HepG2 (cell line): Measurements from ENCODE around the gene B4GALT1. TPM values are rescaled to one million over a fixed set of nuclear protein-coding genes. Genes with fewer than 3 reads are reported as not detected.

Experiments
- EED ChIP-seq: sonication (generic); formaldehyde crosslinking; IDR thresholded peaks from 2 replicates; pipeline ENCODE4 v1.5.0; 2020; ENCODE audit warnings: mild to moderate bottlenecking, missing genetic modification reagents
- ELF1 ChIP-seq: sonication (generic); formaldehyde crosslinking; IDR thresholded peaks from 2 replicates; pipeline ENCODE4 v1.4.0; 2020; ENCODE audit warnings: missing genetic modification reagents
- HNRNPLL ChIP-seq: fragments of 200-400 bp; formaldehyde crosslinking; IDR thresholded peaks from 2 replicates; pipeline ENCODE4 v1.6.1; 2017; ENCODE audit warnings: mild to moderate bottlenecking, low read depth, low read length; ENCODE audit not compliant: poor library complexity, severe bottlenecking
- IKZF4 ChIP-seq: sonication (generic); formaldehyde crosslinking; IDR thresholded peaks from 2 replicates; pipeline ENCODE4 v1.5.1; 2020; ENCODE audit warnings: borderline replicate concordance, mild to moderate bottlenecking, low read depth, missing genetic modification reagents; ENCODE audit errors: not compliant biosample characterization
- ZC3H13 ChIP-seq: sonication (generic); formaldehyde crosslinking; IDR thresholded peaks from 2 replicates; pipeline ENCODE4 v1.8.1; 2023; ENCODE audit warnings: mild to moderate bottlenecking, missing genetic modification reagents, moderate library complexity
- ZNF10 ChIP-seq: sonication (generic); formaldehyde crosslinking; IDR thresholded peaks from 2 replicates; pipeline ENCODE4 v1.4.0; 2020; ENCODE audit warnings: mild to moderate bottlenecking, low read depth, missing genetic modification reagents, borderline replicate concordance
- ZNF205 ChIP-seq: IDR thresholded peaks from 2 replicates; pipeline ENCODE4 v1.6.1; 2018; ENCODE audit warnings: missing biosample characterization, missing genetic modification reagents
- ZNF225 ChIP-seq: sonication (generic); formaldehyde crosslinking; IDR thresholded peaks from 2 replicates; pipeline ENCODE4 v1.4.0; 2020; ENCODE audit warnings: mild to moderate bottlenecking, missing genetic modification reagents
- ZNF234 ChIP-seq: sonication (generic); formaldehyde crosslinking; conservative IDR thresholded peaks from 2 replicates; pipeline ENCODE4 v1.5.1; 2020; ENCODE audit warnings: mild to moderate bottlenecking, missing genetic modification reagents
- ZNF543 ChIP-seq: sonication (generic); formaldehyde crosslinking; IDR thresholded peaks from 2 replicates; pipeline ENCODE4 v1.4.0; 2020; ENCODE audit warnings: mild to moderate bottlenecking, missing genetic modification reagents
- ZNF556 ChIP-seq: sonication (generic); formaldehyde crosslinking; IDR thresholded peaks from 2 replicates; pipeline ENCODE4 v1.4.0; 2020; ENCODE audit warnings: mild to moderate bottlenecking, missing genetic modification reagents, borderline replicate concordance
- ZNF558 ChIP-seq: sonication (generic); formaldehyde crosslinking; IDR thresholded peaks from 2 replicates; pipeline ENCODE4 v1.9.0; 2022; ENCODE audit warnings: mild to moderate bottlenecking, missing genetic modification reagents, borderline replicate concordance
- ZNF572 ChIP-seq: sonication (generic); formaldehyde crosslinking; IDR thresholded peaks from 2 replicates; pipeline ENCODE4 v1.5.1; 2020; ENCODE audit warnings: mild to moderate bottlenecking, missing genetic modification reagents
- ZNF614 ChIP-seq: IDR thresholded peaks from 2 replicates; pipeline ENCODE4 v1.6.1; 2018; ENCODE audit warnings: missing biosample characterization, missing genetic modification reagents, inconsistent platforms, borderline replicate concordance
- polyA plus RNA-seq, 8 experiments: library from polyadenylated mRNA; depleted of rRNA in 3 of 8; stranded (reverse) in 7 of 8; unstranded in 1 of 8; fragments of >200 nt; fragmentation: Illumina TruSeq in 4 of 8; extraction: Trizol in 4 of 8; gene quantifications; 2 replicates each; pipeline versions ENCODE4 v1.2.1 to v1.2.3, GENCODE V29; 2011 to 2016; ENCODE audit warnings: low read depth in 4 of 8, missing spikeins in 1 of 8, mixed read lengths in 1 of 8; ENCODE audit not compliant: insufficient read depth in 1 of 8
- total RNA-seq, 5 experiments: library from RNA; depleted of rRNA; stranded (reverse); fragments of >200 nt; fragmentation: Illumina TruSeq; extraction: Trizol; gene quantifications; 2 replicates each; pipeline ENCODE4 v1.2.3, GENCODE V29; 2016; ENCODE audit warnings: low read depth in 1 of 5
- TF ChIP-seq, protein P1 (sequence below): sonication (generic); formaldehyde crosslinking; IDR thresholded peaks from 2 replicates; pipeline ENCODE4 v1.4.0; 2020; ENCODE audit warnings: mild to moderate bottlenecking, low read depth, missing genetic modification reagents
- TF ChIP-seq, protein P2 (sequence below): sonication (generic); formaldehyde crosslinking; IDR thresholded peaks from 2 replicates; pipeline ENCODE4 v1.4.0; 2020; ENCODE audit warnings: missing genetic modification reagents, borderline replicate concordance
- TF ChIP-seq, protein P3 (sequence below): sonication (generic); formaldehyde crosslinking; conservative IDR thresholded peaks from 2 replicates; pipeline ENCODE4 v1.4.0; 2020; ENCODE audit warnings: missing genetic modification reagents
- TF ChIP-seq, protein P4 (sequence below): sonication (generic); formaldehyde crosslinking; IDR thresholded peaks from 2 replicates; pipeline ENCODE4 v1.4.0; 2020; ENCODE audit warnings: low read depth, mild to moderate bottlenecking, missing genetic modification reagents
- TF ChIP-seq, protein P5 (sequence below): sonication (generic); formaldehyde crosslinking; IDR thresholded peaks from 2 replicates; pipeline ENCODE4 v1.4.0; 2020; ENCODE audit warnings: missing genetic modification reagents

B4GALT1 gene
- total and polyA plus RNA-seq, 2 of the 13 experiments (the other 11 are each of a cell fraction or from before 2014, with no cell fraction given): 15.7 to 33.5 TPM

DNA sequence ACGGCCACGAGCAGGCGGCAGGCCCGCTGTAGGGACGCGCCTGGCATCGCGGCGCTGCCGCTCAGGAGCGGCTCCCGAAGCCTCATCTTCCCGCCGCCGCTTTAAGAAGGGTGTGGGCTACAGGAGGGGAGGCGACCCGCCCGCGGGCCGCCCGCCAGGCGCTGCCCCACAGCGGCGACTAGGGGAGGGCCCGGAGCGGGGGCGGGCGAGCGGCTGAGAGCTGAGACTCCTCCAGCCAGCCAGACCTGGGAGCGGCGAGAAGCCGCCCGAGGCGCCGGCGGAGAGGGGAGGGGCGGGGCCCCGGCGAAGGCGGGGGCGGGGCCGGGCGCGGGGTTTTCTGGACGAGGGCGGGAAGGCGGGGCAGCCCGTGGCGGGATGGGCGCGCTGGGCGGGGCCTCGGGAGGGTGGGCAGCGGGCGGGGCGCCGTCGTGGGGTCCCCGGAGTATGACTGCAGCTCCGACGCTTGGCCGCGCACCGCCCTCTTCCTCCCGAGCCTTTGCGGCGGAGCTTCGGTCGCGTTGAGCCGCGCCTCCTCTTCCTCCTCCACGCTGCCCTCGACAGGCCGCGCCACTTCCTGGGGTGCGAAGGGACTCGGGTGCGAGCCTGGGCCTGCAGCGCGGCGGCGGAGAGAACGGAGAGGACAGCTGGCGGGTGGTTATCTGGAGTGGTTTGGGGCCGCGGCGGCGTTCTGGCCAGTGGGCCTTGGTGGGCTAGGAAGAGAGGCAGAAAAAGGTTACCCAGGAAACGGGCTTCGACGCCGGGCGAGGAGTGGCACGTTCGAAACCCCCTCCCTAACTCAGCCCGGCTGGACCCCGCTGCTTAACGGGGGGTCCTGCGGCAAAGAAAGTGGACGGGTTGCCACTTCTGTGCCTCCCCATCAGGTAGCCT, at the start of gene B4GALT1 (continued):
- TF ChIP-seq ZNF543 (CRISPR knock-in tag) (peak; percentile 19; the same call in 1 of the 2 replicates), ELF1 (CRISPR knock-in tag) (peak; percentile 75), ZNF234 (CRISPR knock-in tag) (peak; percentile 58; the same call in 1 of the 2 replicates), ZNF556 (CRISPR knock-in tag) (peak; percentile 25; the same call in 1 of the 2 replicates), ZNF558 (peak; percentile 74; the same call in 1 of the 2 replicates), ZC3H13 (CRISPR knock-in tag) (peak; percentile 32; the same call in 1 of the 2 replicates), ZNF225 (CRISPR knock-in tag) (peak; percentile 50; the same call in 1 of the 2 replicates), IKZF4 (CRISPR knock-in tag) (no peak), ZNF205 (peak; percentile 56; the same call in 1 of the 2 replicates), ZNF572 (0 out of 2 replicates have a peak, but pooled peaks have one; percentile 52), HNRNPLL (peak; percentile 43), EED (CRISPR knock-in tag) (no peak), ZNF10 (CRISPR knock-in tag) (no peak), ZNF614 (CRISPR knock-in tag) (0 out of 2 replicates have a peak, but pooled peaks have one; percentile 19)
- TF ChIP-seq, protein P1, sequence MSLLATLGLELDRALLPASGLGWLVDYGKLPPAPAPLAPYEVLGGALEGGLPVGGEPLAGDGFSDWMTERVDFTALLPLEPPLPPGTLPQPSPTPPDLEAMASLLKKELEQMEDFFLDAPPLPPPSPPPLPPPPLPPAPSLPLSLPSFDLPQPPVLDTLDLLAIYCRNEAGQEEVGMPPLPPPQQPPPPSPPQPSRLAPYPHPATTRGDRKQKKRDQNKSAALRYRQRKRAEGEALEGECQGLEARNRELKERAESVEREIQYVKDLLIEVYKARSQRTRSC (CRISPR knock-in tag): 0 out of 2 replicates have a peak, but pooled peaks have one; percentile 60
- TF ChIP-seq, protein P2, sequence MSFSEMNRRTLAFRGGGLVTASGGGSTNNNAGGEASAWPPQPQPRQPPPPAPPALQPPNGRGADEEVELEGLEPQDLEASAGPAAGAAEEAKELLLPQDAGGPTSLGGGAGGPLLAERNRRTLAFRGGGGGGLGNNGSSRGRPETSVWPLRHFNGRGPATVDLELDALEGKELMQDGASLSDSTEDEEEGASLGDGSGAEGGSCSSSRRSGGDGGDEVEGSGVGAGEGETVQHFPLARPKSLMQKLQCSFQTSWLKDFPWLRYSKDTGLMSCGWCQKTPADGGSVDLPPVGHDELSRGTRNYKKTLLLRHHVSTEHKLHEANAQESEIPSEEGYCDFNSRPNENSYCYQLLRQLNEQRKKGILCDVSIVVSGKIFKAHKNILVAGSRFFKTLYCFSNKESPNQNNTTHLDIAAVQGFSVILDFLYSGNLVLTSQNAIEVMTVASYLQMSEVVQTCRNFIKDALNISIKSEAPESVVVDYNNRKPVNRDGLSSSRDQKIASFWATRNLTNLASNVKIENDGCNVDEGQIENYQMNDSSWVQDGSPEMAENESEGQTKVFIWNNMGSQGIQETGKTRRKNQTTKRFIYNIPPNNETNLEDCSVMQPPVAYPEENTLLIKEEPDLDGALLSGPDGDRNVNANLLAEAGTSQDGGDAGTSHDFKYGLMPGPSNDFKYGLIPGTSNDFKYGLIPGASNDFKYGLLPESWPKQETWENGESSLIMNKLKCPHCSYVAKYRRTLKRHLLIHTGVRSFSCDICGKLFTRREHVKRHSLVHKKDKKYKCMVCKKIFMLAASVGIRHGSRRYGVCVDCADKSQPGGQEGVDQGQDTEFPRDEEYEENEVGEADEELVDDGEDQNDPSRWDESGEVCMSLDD (CRISPR knock-in tag): 0 out of 2 replicates have a peak, but pooled peaks have one; percentile 30
- TF ChIP-seq, protein P3, sequence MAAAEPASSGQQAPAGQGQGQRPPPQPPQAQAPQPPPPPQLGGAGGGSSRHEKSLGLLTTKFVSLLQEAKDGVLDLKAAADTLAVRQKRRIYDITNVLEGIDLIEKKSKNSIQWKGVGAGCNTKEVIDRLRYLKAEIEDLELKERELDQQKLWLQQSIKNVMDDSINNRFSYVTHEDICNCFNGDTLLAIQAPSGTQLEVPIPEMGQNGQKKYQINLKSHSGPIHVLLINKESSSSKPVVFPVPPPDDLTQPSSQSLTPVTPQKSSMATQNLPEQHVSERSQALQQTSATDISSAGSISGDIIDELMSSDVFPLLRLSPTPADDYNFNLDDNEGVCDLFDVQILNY (CRISPR knock-in tag): 0 out of 2 replicates have a peak, but pooled peaks have one; percentile 55
- TF ChIP-seq, protein P4, sequence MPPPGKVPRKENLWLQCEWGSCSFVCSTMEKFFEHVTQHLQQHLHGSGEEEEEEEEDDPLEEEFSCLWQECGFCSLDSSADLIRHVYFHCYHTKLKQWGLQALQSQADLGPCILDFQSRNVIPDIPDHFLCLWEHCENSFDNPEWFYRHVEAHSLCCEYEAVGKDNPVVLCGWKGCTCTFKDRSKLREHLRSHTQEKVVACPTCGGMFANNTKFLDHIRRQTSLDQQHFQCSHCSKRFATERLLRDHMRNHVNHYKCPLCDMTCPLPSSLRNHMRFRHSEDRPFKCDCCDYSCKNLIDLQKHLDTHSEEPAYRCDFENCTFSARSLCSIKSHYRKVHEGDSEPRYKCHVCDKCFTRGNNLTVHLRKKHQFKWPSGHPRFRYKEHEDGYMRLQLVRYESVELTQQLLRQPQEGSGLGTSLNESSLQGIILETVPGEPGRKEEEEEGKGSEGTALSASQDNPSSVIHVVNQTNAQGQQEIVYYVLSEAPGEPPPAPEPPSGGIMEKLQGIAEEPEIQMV: peak; percentile 60; the same call in 1 of the 2 replicates
- TF ChIP-seq, protein P5, sequence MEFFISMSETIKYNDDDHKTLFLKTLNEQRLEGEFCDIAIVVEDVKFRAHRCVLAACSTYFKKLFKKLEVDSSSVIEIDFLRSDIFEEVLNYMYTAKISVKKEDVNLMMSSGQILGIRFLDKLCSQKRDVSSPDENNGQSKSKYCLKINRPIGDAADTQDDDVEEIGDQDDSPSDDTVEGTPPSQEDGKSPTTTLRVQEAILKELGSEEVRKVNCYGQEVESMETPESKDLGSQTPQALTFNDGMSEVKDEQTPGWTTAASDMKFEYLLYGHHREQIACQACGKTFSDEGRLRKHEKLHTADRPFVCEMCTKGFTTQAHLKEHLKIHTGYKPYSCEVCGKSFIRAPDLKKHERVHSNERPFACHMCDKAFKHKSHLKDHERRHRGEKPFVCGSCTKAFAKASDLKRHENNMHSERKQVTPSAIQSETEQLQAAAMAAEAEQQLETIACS (CRISPR knock-in tag): no peak
